Glutamatergic neuron (in vitro differentiated cells): ENCODE results near the gene DTNA. TPM values are rescaled to one million over a fixed set of nuclear protein-coding genes. Genes with fewer than 3 reads are reported as not detected.

Experiments
- DNase-seq: peaks from one replicate; pipeline ENCODE4 v3.0.0; 2022
- H3K27ac Mint-ChIP-seq: one replicate; pipeline ENCODE4 v1.8.0; 2020; ENCODE audit warnings: mild to moderate bottlenecking, mixed read lengths, inconsistent platforms; ENCODE audit not compliant: unreplicated experiment
- H3K27me3 Mint-ChIP-seq: one replicate; pipeline ENCODE4 v1.8.0; 2020; ENCODE audit warnings: mild to moderate bottlenecking, moderate library complexity, mixed read lengths, inconsistent platforms; ENCODE audit not compliant: unreplicated experiment
- H3K36me3 Mint-ChIP-seq: one replicate; pipeline ENCODE4 v1.8.0; 2020; ENCODE audit warnings: mild to moderate bottlenecking, mixed read lengths, inconsistent platforms; ENCODE audit not compliant: unreplicated experiment
- H3K4me1 Mint-ChIP-seq: one replicate; pipeline ENCODE4 v1.8.0; 2020; ENCODE audit warnings: mild to moderate bottlenecking, low read depth, mixed read lengths, inconsistent platforms; ENCODE audit not compliant: unreplicated experiment
- H3K4me3 Mint-ChIP-seq: one replicate; pipeline ENCODE4 v1.8.0; 2020; ENCODE audit warnings: mild to moderate bottlenecking, mixed read lengths, inconsistent platforms; ENCODE audit not compliant: unreplicated experiment
- H3K9me3 Mint-ChIP-seq: one replicate; pipeline ENCODE4 v1.8.0; 2020; ENCODE audit warnings: mild to moderate bottlenecking, moderate library complexity, mixed read lengths, inconsistent platforms; ENCODE audit not compliant: unreplicated experiment
- CTCF ChIP-seq: fragments of 200-600 bp; sonication (generic); IDR thresholded peaks from one replicate; pipeline ENCODE4 v1.5.0; 2021; ENCODE audit not compliant: partially characterized antibody, unreplicated experiment
- total RNA-seq: library from RNA; stranded (reverse); fragmentation: NEBNext Ultra II Directional; extraction: Animal tissue kit (Norgen Biotek cat#: 25700); gene quantifications from one replicate; pipeline ENCODE4 v1.2.1, GENCODE V29; 2021; ENCODE audit not compliant: unreplicated experiment

The DTNA gene
- total RNA-seq, 1 donor from 2014 or later = 29.5 TPM

DNA sequence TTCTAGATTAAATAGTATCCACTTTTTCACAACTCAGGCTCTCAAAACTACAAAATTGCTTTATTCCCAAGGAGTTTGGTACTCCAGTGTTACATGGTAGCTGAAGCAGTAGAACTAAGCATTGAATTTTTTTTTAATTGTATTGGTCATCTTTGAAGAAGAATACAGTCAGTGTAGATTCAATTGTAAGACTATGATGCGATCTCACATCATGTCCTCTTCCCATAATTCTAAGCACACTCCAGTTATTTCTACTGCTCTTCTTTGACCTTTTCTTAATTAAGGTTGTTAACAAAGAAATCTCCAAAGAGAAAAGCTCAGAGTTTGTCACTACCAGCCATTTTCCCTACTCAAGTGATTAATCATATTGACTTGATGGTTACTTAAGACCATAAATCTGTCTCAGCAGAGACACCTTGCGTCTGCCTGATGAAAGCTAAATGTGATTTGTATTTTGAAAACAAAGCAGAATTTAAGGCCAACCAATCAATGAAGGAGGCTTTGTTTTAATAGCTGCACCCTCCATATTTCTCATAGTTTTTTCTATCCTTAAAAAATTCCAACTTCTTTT, 130.2 kb downstream of the DTNA start:
- peaks cover 4% of the 10 kb centered on the region for H3K27me3 Mint-ChIP-seq
- TF ChIP-seq CTCF = no peak
- H3K9me3 Mint-ChIP-seq = no peaks in the 10 kb centered on the region
- no peaks in the 10 kb centered on the region for H3K4me1 Mint-ChIP-seq
- DNase-seq = no peak
- peaks cover 1% of the 10 kb centered on the region for H3K36me3 Mint-ChIP-seq
- H3K4me3 Mint-ChIP-seq = no peak overlapping the region
- H3K27ac Mint-ChIP-seq = no peak overlapping the region

GRCh38 chr18:34841891-34842290, 131.8 kb downstream of the DTNA start:
- no peak for TF ChIP-seq CTCF
- H3K36me3 Mint-ChIP-seq = no peaks in the 10 kb centered on the region
- no peaks in the 10 kb centered on the region for H3K4me1 Mint-ChIP-seq
- no peak for DNase-seq
- H3K4me3 Mint-ChIP-seq = no peak overlapping the region
- H3K9me3 Mint-ChIP-seq = no peaks in the 10 kb centered on the region
- no peak overlapping the region for H3K27ac Mint-ChIP-seq
- peaks cover 4% of the 10 kb centered on the region for H3K27me3 Mint-ChIP-seq

DNA sequence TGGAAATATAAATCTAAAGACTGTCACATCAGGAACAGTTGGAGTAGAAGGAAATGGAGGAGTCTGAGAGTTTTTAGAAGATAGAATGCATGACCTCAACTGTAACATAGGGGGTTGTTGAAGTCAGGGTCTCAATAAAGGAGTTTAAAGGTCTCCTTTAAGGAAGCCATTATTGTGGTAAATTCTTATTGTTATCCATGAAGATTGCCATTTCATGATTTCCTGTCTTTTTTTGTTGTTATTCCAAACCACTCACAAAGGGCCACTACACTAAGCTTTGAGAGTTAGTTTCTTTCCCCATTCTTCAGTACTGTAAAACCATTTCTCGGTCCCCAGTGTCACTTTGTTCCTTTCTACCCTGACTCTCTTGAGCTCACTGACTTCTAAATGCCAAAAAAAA, 134.0 kb downstream of the DTNA start:
- no peak for TF ChIP-seq CTCF
- no peak overlapping the region for H3K4me3 Mint-ChIP-seq
- no peak overlapping the region for H3K27ac Mint-ChIP-seq
- peaks cover 8% of the 10 kb centered on the region for H3K9me3 Mint-ChIP-seq
- no peaks in the 10 kb centered on the region for H3K36me3 Mint-ChIP-seq
- peaks cover 7% of the 10 kb centered on the region for H3K27me3 Mint-ChIP-seq
- DNase-seq = no peak
- H3K4me1 Mint-ChIP-seq = peaks cover 11% of the 10 kb centered on the region

- H3K27ac Mint-ChIP-seq = no peak overlapping the region
These were observed 134.8 kb downstream of the DTNA start for GRCh38 chr18:34844732-34845459.

More at GRCh38 chr18:34844732-34845459, 134.8 kb downstream of the DTNA start:
- H3K36me3 Mint-ChIP-seq = no peaks in the 10 kb centered on the region
- peaks cover 8% of the 10 kb centered on the region for H3K9me3 Mint-ChIP-seq
- DNase-seq = no peak
- peaks cover 7% of the 10 kb centered on the region for H3K27me3 Mint-ChIP-seq
- H3K4me3 Mint-ChIP-seq = no peak overlapping the region
- peaks cover 19% of the 10 kb centered on the region for H3K4me1 Mint-ChIP-seq
- no peak for TF ChIP-seq CTCF
